HG03196 (cell line): ENCODE results near the gene RNLS.

ENCODE experiments used
- ATAC-seq: cut with Tn5 transposase; IDR thresholded peaks from one replicate; pipeline ENCODE4 v1.9.1; 2021; ENCODE audit not compliant: unreplicated experiment

The RNLS gene

DNA sequence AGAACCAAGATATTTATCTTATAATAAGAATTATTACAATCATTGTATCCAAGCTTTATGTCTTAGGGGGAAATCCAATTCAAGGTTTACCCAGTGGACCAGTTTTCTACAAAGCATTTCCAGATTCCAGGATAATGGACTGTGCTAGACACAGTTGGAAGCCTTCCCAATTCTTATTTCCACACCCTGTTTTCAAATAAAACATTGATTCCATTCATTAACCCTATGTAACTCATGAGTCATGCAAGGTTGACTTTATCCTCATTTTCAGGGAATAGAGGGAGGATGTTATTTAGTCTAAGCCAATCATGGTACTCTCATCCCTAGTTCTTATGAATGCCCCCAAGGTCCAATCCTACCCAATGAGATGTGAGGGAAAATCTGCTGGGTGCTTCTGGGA is 145.7 kb downstream of the RNLS start:
- ATAC-seq: no peak

DNA sequence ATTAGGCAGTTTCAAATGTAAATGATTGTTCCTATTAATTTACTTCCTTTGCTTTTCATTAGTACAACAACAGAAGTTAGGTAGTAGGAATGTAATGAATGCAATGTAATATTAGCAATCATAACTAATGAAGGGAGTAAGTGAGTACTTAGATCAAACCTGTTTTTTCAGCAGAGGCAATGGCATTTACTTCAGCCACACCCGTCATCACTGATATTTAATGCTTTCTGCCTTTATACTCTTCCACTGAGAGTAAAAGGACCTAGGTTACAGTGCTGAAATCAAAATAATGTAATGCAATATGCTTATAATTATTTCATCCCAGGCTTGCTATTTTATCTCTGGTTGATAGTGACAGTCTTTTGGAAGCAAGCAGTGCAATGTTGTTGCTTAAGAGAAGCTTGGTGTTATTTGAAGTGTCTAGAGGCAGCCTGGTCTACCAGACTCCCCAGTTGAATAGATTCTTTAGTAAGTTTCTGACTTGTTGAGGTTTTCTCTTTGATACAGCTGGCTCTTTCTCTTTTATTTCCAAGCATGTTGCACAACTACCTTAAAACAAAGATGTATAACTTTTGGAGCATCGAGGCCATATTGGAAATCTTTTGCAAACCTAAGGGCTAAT is 149.4 kb downstream of the RNLS start:
- ATAC-seq: no peak

DNA sequence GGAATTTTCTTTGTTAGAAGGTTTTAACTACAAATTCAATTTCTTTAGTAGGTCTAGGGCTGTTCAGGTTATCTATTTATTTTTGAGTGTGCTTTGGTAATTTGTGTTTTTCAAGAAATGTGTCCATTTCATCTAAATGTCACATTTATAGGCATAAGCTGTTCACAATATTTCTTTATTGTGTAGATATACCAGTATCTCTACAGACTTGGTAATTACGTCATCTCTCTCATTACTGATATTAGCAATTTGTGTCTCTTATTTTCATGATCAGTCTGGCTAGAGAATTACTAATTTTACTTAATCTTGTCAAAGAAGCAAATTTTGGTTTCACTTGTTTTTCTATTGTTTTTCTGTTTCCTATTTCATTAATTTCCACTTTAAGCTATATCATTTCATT is 152.0 kb downstream of the RNLS start:
- ATAC-seq: no peak

DNA sequence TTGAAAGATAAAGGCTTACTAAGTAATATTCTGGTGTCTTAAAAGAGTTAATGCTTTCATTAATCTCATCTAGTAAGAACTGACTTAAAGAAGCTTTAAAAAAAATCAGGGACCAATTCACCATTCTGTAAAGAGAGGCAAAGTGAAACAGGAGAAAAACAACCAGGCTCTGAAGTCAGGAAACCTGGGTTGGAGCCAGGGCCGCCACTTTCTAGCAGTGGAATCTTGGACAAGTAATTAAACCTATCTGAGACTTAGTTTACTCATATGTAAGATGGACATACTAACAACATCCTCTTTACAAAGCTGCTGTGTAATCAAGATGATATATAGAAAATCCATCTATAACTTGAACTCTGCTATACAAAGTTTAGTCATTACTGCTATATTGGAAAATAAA is 154.1 kb downstream of the RNLS start:
- ATAC-seq: no peak

DNA sequence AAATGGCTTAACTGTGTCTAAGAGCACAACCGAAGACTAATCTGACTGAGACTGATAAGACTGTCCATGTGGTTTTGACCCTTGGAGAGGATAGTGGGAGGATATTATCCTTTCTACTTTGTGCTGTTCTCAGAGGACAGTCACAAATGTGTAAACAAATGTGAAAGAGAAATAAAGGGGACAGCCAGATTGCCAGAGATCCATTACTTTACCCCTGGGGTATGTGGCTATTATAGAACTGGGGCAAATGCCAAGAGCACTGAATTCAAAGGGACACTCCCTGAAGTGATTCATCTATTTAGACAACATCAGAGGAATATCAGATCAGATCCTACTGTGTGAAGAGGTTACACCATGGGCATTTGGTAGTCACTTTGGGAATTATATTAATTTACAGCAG is 154.7 kb downstream of the RNLS start:
- ATAC-seq: no peak

DNA sequence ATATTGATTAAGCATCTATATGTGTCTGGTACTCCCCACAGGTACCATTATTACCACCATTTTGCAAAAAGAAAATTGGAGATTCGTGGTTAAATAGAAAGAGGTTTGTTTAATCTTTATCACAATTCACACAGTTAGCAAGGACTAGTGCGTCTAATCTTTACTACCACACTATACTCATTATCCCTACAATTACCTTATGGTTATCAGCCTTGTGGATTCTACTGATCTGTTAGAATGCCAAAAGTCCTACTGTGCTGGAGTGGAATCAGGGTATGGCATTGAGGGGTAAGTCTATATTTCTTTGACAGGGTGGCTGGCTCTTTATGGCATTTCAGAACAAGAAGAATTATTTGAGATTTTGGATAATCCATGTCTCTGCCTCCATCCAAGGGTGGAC is 156.1 kb downstream of the RNLS start:
- ATAC-seq: no peak

DNA sequence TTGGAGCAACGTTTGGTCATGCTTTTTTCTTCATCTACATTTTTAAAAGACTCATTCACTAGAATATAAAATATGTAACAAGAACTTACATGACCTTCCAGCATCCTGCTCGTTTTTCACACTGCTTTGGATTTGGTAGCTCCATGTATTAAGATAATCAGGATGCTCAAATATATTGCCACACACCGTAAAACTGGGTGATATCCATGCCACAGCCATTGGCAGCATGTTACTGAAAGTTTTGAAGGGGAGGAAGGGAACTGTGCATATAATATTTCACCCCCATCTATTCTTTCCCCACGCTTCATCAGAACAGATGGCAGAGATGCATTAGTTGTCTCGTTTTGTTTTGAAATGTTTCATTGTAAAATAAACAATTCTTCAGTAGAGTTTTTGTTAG is 158.2 kb downstream of the RNLS start:
- no peak for ATAC-seq

DNA sequence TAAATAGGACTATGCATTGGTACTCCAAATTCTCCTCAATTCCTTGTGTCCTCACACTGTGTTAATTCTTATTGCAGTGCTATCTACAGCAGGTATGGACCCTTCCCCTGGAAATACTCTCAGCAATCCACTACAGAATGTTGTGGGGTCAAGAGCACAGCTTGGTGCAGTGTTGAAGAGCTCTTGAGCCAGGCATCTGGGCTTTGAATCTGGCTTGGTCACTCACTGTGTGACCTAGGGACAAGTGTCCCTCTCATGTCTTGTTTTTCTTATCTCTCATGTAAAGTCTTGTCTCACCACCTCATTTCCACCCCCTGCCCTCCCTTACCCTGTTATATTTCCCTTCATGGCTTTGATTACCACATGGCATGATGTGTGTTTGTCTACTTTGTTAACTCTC is 159.4 kb downstream of the RNLS start:
- no peak for ATAC-seq

DNA sequence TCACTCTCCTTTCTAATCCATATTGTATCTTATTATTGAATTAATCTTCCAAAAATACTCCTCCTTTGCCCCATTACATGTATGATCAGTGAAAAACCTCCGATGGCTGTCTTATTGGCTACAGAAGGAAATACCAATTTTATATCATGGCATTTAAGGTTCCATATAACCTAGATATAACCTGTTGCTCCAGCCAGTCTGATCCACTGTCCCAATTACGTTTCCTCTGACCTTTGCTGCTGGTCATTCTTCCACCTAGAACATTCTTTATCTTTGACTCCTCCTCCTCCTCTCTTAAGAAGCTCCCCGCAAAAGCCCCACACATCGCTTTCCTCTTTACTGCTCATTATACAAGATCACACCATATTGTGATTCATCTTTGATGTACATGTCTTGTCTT is 161.5 kb downstream of the RNLS start:
- ATAC-seq: no peak

DNA sequence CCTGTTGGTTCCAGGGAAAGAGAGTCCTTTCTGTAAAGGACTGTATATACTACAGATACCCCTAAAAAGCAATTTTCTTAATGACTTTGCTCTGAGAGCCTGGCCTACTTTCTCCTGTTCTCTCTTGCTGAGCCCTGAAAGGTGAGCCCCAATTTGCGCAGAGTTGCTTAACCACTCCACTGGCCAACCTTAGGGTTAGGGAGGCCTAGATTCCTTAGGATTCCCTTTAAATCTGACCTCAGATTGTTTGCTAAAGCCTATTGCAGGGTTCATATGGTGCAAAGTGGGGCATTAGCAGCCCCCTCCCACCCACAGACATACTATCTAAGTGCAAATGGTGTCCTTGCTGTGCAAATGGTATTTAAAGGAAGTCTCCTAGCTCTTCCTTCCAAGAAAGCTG is 164.2 kb downstream of the RNLS start:
- no peak for ATAC-seq

DNA sequence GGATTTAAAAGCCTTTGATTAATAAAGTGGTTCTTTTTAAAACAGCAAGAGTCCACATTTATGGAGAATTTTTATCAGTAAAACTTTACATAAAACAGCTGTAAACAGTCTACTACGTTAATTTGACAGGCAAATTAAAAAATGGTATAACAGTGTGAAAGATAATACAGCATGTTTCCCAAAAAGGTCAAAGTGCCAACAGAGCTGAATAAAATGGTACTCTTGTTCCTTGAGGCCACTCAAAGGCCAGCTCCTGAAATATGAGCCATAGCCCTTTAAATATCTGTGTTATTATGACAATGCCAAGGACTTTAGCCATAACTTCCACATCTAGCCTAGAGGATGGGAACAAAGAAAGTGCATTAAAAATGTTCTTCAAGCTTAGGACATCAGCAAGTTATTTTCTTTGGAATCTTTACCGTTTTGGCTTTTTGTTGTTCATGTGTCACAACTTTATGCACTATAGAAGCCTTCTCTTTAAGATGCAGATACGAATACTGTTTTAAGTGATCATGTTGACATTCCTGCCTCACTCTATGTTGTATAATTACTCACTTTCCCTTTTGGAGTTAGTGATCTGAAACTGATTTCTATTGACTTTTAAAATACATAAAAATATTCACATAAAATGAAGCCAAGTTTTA is 165.6 kb downstream of the RNLS start:
- no peak for ATAC-seq

DNA sequence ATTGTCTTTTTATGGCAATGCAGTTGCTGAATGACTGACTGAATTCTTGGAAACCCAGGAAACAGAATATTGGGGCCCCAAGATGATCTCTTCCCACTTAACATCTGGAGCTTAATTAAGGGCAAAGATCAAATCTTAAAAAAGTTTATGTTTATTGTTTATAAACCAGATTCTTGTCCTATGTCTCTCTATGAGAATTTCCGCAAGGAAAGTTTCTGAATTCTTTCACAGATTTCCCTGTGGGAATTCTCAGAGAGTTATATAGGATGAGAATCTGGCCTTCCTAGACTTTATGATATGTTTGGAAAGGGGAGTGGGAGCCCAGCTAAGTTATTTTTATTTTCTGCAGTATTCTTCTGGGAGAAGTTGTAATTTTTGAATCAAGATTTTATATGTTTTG is 166.3 kb downstream of the RNLS start:
- ATAC-seq: no peak

DNA sequence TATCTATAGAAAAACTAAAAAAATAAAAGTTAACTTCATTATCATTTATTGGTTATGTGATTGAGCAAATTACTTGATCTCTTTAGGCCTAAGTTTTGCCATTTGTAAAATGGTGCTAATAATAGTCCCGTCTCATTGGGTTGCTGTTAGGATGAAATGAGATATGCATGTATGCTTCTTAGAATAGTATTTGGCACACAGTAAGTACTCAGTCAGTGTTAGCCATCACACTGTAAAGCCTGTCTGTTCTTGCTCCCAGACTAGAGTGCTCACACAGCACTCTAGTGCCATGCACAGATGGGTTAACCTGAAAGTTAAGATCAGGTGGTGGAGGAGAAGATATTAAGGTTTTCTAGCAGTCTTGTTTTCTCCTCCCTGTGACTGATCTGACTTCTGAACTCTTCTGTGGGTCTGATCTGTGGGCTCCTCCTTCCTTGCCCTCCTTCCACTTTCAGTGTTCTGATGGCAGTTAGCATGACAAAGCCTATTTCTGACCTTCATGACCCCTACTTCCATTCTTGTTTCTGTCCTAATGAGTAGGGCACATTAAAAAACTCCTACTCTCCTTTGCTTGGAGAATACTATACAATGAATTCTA is 167.5 kb downstream of the RNLS start:
- no peak for ATAC-seq

DNA sequence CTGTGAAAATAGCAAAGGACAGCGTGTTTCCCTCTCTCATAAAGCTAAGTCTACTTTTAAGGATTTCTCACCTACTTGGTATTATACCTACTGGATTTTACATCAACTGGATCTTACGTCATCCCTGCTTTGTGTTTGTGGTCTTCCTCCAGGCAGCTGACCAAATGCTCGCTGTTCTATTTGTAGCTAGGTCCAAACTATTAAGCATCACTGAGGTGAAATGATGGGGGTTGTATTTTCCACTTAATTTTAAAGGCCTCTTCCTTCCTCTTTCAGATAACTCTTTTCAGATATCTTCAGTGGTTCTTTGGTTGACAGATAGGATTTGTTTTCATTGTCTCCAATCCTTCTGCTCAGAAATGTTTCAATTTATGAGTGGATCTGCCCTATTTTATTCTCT is 169.7 kb downstream of the RNLS start:
- ATAC-seq: no peak

DNA sequence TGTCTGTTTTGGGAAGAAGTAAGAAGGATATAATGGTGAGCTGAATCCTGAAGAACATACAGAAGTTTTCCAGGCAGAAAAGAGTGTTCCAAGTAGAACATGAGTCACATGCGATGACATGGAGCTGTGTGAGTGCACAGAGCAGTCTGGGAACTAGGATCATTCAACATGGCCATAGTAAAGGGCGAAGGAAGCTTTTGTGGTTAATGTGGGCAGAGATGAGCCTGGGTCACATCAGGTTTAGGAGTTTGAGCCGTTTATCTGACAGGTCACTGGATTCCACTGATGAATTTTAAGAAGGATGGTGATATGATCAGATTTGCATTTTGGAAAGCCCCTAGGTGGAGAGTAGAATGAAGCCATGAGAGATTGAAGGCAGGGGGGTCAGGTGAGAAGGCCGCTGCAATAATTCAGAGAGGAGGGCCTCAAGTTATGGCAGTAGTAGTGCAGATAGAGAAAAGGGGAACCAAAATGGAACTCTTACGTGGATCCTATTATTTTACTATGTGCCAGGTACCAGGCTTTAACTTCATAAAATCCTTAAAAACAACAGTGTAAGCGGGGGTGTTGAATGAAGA is 171.3 kb downstream of the RNLS start:
- no peak for ATAC-seq

DNA sequence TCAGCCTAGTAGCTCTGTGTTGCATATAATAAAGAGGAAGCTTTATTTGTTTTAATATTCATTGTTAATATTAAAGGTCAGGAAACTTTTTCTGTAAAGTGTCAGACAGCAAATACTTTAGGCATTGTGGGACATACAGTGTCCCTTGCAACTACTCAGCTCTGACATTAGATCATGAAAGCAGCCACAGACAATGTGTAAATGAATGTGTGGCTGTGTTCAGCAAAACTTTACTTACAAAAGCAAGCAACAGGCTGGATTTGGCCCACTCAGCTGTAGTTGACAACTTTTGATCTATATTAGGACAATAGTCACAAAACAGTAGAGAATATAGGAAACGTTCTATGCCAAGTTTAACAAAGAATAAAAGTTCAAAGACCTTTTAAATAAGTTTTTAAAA is 173.3 kb downstream of the RNLS start:
- no peak for ATAC-seq

DNA sequence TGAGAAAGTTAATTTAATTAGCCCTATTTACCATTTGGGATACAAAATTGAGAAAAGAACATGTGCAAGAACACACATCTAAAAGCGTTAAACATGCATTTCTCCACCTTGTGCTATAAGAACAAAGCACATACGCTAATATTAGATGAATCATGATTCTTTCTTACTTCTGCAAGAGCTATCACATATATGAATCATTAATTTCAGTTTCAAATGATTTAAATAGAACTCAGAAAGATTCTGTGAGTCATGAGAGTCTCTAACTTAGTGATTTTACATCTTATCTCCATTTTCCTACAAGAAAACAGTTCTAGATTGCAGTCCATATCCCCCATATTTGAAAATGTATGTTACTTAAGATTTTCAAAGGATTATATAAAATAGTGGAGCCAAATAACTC is 173.9 kb downstream of the RNLS start:
- ATAC-seq: peak; percentile 55

DNA sequence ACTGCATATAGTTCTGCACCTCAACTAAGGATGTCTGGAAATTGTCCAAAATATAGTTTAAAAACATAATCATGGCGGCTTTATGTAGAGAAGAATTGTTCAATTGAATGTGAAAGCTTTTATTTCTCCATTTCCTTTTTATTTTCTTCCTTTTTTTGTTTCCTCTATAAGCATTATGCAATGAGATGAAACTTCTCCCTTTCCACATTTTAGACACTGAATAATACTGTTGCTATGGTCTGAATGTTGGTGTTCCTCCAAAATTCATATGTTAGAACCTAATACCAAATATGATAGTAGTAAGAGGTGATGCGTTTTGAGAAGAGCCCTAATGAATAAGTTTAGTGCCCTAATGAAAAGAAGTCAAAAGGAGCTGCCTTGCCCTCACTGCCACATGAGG is 175.0 kb downstream of the RNLS start:
- ATAC-seq: no peak

DNA sequence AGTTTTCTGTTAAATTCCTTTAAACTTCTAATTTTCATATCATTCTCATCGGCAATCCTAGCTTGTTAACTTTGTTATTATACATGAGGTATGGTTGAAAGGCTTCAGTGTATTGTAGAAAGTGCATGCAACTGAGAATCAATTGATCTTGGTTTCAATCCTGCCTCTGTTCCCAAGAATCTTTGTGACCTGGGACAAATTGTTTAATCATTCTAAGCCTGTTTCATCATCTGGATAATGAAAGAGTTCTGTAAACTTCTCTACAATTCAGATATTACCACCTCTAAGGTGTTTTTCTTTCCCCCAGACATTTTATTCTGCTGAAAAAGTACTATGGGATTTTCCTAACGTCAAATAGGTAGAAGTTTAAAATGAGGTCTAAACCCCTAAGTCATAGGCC is 179.0 kb downstream of the RNLS start:
- no peak for ATAC-seq

DNA sequence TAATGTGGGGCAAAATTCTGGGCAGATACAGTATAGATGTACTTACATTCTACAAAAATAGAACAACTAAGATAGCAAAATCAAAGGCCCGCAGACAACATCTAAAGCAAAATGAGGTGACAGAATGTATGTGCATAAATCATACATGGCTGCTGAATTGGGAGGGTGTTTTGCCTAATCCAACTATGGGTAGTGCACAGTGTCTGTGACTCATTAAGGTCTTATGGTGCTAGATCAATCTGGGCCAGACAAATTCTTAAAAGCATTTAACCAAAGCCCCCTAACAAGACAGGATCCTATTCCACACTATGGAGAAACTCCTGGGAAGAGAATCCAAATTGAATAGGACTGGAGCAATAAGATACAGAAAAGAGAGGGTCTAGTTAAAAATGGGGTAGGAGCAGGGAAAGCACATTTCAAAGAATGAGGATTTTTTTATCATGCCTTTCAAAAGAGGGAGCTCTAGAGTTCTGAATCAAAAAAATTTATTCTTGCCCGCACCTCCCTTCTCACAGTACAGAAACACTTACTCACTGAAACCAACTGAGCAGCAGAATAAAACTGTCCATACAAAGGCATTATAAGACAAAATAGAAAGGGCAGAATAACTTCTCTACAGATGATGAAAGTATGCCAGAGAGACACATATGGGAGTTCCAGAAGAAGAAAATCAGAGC is 181.3 kb downstream of the RNLS start:
- no peak for ATAC-seq

DNA sequence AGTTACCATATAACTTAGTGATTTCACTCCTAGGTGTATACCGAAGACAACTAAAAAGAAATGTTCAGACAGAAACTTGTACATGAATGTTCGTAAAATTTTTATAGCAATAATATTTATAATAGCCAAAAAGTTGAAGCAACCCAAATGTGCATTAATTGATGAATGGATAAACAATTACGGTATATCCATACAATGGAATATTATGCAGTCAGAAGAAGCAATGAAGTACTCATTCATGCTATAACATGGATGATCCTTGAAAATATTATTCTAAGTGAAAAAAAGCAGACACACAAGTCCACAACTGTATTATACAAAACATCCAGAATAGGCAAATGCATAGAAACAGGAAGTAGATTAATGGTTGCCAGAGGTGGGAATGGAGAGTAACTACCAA is 183.9 kb downstream of the RNLS start:
- no peak for ATAC-seq

DNA sequence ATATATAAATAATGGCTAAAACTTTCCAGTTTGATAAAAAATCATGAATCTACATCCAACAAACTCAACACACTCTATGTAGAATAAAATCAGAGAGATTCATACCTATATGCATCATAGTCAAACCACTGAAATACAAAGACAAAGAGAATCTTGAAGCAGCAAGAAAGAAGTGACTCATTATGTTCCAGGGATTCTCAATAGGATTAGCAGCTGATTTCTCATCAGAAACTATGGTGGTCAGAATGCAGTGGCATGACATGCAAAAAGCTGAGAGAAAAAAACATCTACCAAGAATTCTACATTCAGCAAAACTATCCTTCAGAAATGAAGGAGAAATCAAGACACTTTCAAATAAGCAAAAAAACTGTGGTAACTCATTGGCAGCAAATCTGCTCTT is 187.4 kb downstream of the RNLS start:
- ATAC-seq: no peak
